GM19372 (cell line): Measurements from ENCODE around the gene SERTAD3.
"Not testable (repeated sequence)": the region's sequence is repeated elsewhere in the genome, so short reads cannot be mapped to it uniquely, and the experiment has no call there.

Experiments used
- ATAC-seq: cut with Tn5 transposase; IDR thresholded peaks from one replicate; pipeline ENCODE4 v1.9.1; 2021; ENCODE audit warnings: mild to moderate bottlenecking, low read depth, moderate library complexity; ENCODE audit not compliant: unreplicated experiment

Gene SERTAD3, protein sequence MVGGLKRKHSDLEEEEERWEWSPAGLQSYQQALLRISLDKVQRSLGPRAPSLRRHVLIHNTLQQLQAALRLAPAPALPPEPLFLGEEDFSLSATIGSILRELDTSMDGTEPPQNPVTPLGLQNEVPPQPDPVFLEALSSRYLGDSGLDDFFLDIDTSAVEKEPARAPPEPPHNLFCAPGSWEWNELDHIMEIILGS

DNA sequence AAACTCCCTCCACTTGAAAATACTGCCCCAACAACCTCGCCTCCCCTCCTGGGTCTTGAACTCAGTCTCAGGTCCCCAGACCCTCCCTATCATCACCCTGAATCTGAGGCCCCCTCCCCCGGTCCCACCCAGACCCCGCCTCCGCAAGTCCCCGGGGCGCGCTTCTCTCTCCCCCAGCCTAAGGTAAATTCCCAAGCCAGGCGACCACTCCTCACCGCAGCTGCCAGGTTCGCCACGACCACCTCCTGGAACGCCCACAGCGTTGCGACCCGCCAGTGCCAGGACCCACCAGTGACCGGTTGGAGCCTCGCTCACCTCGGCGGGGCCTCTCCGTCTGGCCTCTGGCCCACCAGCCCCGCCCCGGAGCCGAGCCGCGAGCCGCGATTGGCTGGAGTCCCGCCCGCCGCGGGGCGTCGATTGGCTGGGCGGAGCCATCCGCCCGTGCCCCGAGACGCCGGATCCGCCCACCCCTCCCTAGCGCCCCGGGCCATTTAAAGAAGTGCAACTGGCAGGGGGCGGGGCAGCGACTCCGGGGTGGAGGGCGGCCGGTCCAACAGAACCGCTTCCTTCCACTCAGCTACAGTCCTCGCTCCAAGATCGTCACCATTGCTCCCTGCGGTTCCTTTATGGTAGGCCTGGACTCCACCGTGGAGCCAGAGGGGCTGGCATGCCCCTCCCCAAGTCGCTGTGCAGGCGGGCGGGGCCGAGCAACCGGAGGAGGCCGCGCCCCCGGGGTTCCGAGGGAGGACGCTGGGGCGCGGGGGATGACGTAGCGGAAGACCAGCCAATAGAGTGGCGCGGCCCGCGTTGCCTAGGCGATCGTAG, at the start of gene SERTAD3:
SERTAD3 (minus strand) TSS at position 336 of the 825 bp plus-strand sequence. CDS start 2,255 bp downstream, outside the sequence.
- peak; percentile 65 for ATAC-seq

DNA sequence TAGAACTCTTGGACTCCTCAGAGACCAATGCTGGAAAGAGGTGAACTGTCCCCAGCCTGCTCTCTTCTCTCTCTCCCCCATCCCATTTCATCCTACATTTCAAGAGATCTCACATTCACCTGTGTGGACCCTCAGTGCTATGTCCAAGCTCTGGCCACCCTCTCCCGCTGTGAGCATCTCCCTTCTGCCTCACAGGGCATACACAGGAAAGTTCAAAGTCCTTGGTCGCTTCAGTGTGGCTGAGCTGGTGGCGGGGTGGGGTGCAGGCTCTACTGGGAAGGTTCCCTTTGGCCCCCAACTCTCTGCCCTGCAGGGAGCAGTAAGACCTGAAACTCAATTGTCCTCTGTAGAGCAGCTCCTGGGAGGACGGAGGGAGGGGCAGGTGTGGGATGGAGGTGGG, 49.6 kb upstream of the SERTAD3 start:
- no peak for ATAC-seq

DNA sequence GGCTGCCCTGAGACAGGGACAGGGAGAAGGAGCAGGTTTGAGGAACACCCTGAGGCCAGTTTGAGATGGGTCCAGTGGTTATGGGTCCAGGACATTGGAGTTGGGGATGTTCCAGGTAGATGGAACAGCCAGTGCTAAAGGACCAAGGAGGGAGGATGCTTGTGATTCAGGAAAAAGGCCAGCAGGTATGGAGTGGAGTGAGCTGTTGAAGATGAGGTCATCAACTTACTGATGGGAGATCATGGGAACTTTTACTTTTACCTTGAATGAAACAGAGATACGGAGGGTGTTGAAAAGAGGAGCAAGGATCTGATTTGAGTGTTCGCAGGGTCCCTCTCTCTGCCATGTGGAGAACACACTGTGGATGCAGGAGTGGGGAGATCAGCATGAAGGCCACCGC, 48.1 kb upstream of the SERTAD3 start:
- ATAC-seq, result no peak

DNA sequence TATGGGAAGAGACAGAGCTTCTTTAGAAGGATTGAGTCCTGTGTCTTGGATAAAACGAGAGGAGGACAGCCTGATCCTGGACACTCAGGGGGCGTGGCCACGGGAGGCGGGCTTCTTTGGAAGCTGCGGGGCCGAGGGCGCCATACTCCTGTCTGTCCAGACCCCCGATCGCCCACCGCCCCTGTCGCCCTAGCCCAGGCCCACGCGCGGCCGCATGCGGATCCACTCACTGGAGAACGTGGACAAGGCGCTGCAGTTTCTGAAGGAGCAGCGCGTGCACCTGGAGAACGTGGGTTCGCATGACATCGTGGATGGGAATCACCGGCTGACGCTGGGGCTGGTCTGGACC, 45.7 kb upstream of the SERTAD3 start:
- ATAC-seq, result no peak

DNA sequence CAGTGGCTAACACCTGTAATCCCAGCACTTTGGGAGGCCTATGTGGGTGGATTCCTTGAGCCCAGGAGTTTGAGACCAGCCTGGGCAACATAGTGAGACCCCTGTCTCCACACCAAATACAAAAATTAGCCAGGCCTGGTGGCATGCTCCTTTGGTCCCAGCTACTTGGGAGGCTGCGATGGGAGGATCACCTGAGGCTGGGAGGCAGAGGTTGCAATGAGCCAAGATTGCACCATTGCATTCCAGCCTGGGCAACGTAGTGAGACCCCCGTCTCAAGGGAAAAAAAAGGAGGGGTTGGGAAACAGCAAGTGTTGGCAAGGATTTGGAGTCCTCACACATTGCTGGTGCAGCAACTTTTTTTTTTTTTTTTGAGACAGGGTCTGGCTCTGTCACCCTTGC, 41.9 kb upstream of the SERTAD3 start:
- no peak for ATAC-seq

DNA sequence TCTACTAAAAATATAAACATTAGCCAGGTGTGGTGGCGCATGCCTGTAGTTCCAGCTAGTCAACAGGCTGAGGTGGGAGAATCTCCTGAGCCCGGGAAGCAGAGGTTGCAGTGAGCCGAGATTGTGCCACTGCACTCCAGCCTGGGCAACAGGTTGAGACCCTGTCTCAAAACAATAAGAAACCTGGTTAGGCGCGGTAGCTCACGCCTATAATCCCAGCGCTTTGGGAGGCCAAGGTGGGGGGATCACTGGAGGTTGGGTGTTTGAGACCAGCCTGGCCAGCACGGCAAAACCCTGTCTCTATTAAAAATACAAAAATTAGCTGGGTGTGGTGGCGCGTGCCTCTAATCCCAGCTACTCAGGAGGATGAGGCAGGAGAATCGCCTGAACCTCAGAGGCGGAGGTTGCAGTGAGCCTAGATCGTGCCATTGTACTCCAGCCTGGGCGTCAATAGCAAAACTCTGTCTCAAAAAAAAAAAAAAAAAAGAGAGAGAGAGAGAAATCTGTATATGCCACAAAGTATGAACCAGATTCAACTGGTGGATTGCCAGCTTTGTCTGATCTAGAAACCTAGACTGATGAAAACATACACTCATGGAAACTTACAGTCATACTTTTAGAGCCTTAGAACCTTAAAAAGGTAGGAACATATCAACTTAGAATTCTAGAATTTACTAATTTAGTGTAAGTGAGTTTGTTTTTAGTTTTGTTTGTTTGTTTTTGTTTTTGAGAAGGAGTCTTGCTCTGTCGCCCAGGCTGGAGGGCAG, 31.9 kb upstream of the SERTAD3 start:
- not testable (repeated sequence) for ATAC-seq

DNA sequence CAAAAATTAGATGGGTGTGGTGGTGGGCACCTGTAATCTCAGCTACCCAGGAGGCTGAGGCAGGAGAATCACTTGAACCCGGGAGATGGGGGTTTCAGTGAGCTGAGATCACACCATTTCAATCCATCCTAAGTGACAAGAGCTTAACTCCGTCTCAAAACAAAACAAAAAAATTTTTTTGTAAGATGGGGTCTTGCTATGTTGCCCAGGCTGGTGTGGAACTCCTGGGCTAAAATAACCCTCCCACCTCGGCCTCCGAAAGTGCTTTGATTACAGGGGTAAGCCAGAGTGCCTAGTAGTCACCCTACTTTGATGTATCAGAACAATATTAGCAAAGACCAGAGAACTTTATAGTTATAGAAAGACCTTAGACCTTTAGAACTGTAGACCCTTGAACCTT, 30.6 kb upstream of the SERTAD3 start:
- ATAC-seq, result no peak

DNA sequence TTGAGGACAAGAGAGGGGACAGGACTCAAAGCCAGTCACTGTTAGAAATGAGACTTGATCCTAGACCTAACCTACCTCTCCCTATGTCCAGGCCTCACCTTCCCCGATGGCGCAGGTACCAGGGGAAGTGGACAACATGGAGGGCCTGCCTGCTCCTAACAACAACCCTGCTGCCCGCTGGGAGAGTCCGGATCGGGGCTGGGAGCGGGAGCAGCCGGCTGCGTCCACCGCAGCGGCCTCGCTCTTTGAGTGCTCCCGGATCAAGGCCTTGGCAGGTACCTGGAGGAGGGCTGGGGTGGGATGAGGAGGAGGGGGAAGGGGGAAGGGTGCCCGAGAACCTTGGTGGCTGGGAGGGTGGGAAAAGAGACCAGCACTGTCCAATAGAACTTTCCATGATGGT, 28.4 kb upstream of the SERTAD3 start:
- no peak for ATAC-seq

DNA sequence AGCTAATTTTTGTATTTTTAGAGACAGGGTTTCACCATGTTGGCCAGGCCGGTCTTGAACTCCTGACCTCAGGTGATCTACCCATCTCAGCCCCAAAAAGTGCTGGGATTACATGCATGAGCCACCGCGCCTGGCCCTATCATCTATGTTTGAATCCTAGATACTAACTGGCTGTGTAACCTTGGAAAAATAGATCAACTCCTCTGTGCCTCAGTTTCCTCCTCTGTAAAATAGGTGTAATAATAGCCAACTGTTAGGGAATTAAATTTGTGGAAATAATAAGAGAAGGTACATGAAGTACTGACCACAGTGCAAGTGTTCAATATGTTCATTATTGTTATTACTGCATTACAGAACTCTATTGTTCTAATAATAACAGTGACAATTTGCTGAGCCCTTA, 27.0 kb upstream of the SERTAD3 start:
- no peak for ATAC-seq

DNA sequence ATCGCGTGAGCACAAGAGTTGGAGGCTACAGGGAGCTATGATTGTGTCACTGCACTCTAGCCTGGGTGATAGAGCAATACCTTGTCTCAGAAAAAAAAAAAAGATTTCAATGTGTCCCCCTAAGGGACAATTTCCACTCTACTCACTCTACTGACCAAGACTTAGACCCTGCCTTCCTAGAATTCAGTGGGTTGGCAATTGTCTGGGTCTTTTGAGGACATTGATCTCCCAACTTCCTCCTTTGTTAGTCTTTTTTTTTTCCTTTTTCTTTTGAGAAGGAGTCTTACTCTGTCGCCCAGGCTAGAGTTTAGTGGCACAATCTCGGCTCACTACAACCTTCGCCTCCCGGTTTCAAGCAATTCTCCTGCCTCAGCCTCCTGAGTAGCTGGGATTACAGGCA, 24.9 kb upstream of the SERTAD3 start:
- no peak for ATAC-seq

DNA sequence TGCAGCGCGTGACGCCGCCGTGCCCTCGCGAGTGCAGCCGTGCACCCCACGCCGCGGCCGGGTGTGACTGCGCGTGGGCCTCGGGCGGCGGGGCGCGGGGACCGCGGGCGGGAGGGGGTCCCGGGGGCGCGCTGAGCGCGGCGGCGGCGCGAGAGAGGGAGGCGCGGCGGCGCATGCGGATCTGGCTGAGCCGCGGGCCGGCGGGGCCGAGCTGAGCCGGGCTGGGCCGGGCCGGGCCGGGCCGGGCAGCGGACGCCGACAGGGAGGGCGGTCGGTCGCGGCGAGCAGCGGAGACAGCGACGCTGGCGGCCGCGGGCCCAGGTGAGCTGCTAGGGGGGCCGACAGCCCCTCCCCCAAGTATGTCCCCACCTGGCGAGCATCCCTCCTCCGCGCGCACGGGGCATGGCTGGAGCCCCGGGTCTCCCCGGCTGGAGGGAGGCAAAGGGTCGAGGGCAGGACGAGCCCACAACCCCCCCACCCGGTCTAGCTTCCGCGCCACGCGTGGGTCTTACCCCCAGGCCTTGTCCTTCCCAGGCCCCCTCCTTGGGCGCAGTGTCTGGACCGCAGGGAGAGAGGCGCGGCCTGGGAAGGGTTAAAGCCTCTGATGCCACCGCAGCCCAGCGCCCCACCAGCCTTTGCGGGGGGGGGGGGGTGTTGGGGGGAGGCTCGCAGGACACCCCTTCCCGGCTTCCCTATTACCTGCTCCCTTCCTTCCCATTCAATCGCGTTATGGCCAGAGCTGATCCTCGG, 23.0 kb upstream of the SERTAD3 start, which contains the start of gene SPTBN4:
SPTBN4 (plus strand) TSS at position 17 of the 750 bp plus-strand sequence. CDS start 5,621 bp downstream, outside the sequence.
- ATAC-seq, result no peak

DNA sequence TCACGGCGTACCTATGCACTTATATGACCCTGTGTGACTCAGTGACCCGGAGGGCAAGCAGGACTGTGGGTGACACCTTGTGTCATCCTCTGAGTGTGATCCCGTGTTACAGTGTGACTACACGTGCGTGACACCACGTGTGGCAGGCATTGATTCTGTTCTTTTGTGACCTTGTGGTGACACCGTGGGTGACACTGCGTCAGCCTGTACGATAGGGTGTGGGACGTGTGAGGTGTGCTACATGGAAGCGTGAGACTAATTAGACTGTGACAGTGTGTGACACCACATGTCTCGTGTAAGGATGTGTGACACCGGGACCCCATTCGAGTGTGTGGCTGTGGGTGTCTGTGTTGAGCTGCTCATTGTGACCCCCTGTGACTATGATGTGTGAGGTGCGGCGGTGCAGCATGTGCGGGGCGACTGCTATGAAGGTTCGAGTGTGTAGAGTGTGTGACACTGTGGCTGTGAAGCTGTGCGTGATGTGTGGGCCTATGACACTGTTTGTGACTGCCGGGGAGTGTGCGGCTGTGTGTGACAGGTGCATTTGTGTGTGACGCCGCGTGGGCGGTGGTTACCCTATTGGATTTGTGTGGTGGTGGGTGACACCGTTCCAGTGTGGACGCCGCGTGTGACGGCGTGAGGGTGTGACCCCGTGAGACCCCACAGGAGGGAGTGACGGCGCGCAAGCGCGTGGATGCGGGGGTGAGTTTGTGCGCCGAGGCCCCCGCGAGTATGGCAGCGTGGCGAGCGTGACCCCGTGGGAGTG, 22.3 kb upstream of the SERTAD3 start:
- ATAC-seq, result no peak

DNA sequence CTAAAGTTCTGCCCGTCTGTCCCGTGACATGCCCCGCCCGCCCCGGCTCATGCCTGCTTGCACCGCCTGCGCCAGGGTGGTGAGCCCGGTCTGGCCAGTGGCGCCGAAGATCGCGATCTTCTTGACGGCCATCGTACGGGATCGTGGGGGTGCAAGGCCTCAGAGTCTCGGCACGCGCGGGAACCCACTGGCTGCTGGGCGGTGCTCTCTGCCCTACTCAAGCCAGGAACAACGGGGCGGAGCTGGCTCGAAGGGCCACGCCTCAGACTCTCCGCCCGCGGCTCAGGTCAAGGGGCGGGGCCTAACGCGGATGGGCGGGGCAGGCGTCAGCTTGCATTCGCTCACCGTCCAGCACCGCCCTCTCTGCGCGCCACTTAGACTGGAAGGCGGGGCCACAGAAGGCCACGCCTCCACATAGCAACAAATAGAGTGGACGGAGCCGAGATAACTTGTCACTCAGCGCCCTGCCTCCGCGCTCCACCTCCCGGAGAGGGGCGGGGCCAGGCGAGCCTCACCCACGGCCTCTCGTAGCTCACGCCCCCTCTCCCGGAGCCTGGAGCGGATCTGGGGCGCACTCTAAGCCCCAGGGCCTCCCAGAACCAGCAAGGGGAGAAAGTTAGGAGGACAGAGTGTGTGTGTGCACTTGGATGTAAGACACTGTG, 21.6 kb upstream of the SERTAD3 start, which contains the start of gene BLVRB:
BLVRB (minus strand) TSS at position 189 of the 662 bp plus-strand sequence; CDS start at position 132, 57 bp downstream.
- ATAC-seq, result peak; percentile 96

DNA sequence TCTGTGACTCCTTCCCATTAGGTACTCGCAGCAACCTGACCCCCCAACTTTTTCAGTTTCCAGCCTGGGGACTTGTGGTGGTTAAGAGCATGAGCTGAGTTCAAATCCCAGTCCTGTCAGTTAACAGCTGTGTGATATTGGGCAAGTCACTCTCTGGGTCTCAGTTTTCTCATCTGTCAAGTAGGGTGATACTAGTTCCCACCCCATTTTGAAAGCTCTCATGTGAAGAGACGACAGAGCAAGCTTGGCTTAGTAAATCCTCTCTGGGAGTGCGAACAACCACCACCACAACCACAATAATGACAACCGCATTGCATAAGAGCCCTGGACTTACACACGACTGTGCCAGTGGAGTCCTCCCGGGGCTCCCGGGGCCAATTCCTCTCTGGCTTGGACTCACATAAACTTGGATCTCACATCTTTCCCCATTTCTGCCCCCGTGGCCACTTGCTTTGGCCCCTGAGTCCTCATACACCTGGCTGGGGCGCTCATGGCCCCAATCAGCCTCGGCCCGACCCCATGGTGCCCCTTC, 21.0 kb upstream of the SERTAD3 start:
- no peak for ATAC-seq

DNA sequence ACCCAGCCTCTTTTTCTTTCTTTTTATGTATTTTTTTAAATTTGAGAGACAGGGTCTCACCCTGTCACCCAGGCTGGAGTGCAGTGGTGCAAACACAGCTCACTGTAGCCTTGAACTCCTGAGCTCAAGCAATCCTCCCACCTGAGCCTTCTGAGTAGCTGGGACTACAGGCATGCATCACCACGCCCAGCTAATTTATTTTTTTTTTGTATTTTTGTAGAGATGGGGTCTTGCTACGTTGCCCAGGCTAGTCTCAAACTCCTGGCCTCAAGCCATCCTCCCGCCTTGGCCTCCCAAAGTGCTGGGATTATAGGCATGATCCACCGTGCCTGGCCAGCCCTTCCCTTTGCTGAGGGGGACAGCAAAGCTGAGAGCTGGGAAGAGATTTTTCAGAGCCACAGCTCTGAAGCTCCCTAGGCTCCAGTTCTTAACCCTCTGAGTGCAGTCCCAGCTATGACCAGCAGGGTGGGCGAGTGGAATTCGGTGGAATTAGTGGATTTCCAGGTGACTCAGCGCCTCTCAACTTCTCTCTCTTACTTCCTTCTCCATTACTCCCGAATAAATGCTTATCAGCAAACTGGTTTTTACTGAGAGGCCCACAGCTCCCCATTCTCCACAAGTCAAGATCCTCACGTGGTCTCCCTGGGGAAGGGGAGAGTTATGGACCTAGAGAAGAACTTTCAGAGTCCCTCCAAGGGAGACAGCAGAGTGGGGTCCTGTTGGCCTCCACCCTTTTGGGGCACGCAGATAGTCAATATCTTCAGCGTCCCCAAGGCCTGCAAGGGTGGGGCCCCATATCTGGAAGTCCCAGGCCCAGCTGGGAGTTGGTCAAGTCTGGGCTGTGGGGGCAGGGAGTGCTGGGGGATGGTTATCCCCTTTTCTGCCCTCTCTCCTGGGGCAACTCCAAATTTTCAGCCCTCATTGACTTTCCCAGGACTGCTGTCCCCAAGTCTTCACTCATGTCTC, 20.2 kb upstream of the SERTAD3 start:
- ATAC-seq, result no peak

DNA sequence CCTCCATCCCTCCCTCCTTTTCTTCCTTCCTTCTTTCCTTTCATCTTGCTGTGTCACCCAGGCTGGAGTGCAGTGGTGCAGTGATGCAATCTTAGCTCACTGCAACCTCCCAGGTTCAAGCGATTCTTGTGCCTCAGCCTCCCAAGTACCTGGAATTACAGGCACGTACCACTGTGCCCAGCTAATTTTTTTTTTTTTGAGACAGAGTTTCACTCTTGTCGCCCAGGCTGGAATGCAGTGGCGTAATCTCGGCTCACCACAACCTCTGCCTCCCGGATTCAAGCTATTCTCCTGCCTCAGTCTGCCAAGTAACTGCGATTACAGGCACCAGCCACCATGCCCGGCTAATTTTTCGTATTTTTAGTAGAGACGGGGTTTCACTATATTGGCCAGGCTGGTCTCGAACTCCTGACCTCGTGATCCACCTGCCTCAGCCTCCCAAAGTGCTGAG, 19.5 kb upstream of the SERTAD3 start:
- not testable (repeated sequence) for ATAC-seq

DNA sequence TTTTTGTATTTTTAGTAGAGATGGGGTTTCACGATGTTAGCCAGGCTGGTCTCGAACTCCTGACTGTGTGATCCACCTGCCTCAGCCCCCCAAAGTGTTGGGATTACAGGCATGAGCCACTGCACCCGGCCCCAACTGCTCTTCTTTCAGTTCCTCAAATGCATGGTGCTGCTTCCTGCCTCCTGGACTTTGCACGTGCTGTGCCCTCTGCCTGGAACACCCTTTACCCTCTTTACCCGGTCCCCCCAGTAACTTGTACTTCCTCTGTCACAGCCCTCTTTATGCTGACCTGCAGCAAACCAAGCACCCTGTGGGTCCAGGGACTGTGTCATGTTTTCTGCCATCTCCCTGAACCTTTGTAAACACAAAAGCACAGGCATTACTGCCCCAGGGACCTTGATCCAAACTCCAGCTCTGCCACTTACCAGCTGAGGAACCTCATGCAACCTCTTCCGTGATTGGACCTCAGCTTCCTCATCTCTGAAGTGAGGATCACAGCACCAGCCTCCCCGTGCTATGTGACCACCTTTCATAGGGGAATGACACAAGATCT, 17.6 kb upstream of the SERTAD3 start:
- no peak for ATAC-seq
